Esophagus muscularis mucosa (tissue), 4 donors: ENCODE data around the gene AWAT1.

Experiments
- CTCF ChIP-seq, 3 experiments: fragments of 200-600 bp in 2 of 3; fragments of 450-650 bp in 1 of 3; sonication (generic) in 2 of 3; IDR thresholded peaks; one replicate each; pipeline ENCODE4 v1.5.1; 2017 to 2019; ENCODE audit warnings: antibody characterized with exemption in 3 of 3, mild to moderate bottlenecking in 2 of 3, moderate library complexity in 1 of 3
- EP300 ChIP-seq: sonication (generic); formaldehyde crosslinking; IDR thresholded peaks from one replicate; pipeline ENCODE4 v1.6.1; 2017; ENCODE audit warnings: antibody characterized with exemption
- POLR2A ChIP-seq: fragments of 450-650 bp; IDR thresholded peaks from one replicate; pipeline ENCODE4 v1.6.1; 2017; ENCODE audit warnings: antibody characterized with exemption, moderate library complexity, mild to moderate bottlenecking, low read depth
- POLR2AphosphoS5 ChIP-seq, 2 donors: sonication (generic); formaldehyde crosslinking; IDR thresholded peaks; one replicate each; pipeline ENCODE4 v1.6.1; 2017; ENCODE audit warnings: antibody characterized with exemption in 2 of 2

DNA sequence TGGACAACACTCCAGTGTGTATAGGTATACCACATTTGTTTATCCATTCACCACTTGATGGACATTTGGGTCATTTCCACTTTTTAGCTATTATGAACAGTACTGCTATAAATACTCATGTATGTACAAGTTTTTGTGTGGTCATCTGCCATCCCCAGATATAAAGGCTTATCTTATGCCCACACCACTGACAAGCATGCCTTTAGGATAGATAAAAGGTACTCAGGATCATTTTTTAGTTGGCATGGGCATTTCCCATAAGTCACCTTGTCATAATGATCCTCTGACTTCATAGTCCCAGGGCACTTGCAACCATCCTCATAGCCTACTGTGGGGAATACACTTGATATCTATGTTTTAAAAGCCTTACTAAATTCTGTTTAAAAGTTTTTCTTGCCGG, 6.3 kb downstream of the AWAT1 start:
- no peak for TF ChIP-seq POLR2AphosphoS5 (IDR thresholded peaks at IDR 0.05)
- no peak for TF ChIP-seq POLR2A
- no peak for TF ChIP-seq CTCF (IDR thresholded peaks at IDR 0.05)
- TF ChIP-seq EP300: no peak
